ENCODE measurements around the gene CNTN5. TPM values are rescaled to one million over a fixed set of nuclear protein-coding genes. Genes with fewer than 3 reads are reported as not detected.

Gene CNTN5
- total and polyA plus RNA-seq, 10 of the 15 experiments (the other 5 are each of a cell fraction or from before 2014, with no cell fraction given) = 0.01 TPM; not detected in 9

DNA sequence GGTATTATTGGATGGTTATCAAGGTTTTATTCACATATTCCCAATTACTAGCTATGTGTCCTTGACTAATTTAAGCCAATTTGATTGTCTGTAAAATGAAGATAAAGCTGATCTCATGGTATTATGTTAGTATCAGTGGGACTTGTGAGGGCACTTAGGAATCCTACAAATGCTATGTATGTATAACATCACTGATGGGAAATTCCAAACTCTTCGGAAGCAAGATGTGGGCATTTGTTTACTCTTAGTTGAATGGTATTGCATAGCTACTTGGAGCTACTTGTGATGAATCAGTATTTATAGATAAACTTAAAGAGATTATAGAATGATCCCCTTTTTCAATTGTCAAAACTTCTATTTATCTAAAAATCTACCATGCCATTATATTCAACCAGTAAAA is 239.9 kb downstream of the CNTN5 start:
- TF ChIP-seq TARDBP (IDR thresholded peaks at IDR 0.05; ENCODE audit: borderline replicate concordance) (no peak), CBFB (IDR thresholded peaks at IDR 0.05; ENCODE audit: low read depth) (no peak), CHD2 (IDR thresholded peaks at IDR 0.05; ENCODE audit: borderline replicate concordance, low read depth, low read length) (no peak), ZSCAN29 (IDR thresholded peaks at IDR 0.05) (no peak), ETV6 (conservative IDR thresholded peaks at IDR 0.05 in 1 of 2, IDR thresholded peaks at IDR 0.05 in 1 of 2; ENCODE audit: borderline replicate concordance in 1 of 2, low read depth in 1 of 2) (no peak), SREBF1 (IDR thresholded peaks at IDR 0.05; ENCODE audit: low read length) (no peak), KLF5 (IDR thresholded peaks at IDR 0.05; ENCODE audit: partially characterized antibody) (no peak), MTA3 (IDR thresholded peaks at IDR 0.05; ENCODE audit: borderline replicate concordance, low read length) (no peak), TCF12 (IDR thresholded peaks at IDR 0.05; ENCODE audit: low read depth, low read length) (no peak), TCF7 (IDR thresholded peaks at IDR 0.05; ENCODE audit: borderline replicate concordance) (no peak), RAD51 (IDR thresholded peaks at IDR 0.05) (no peak)
- TF ChIP-seq, protein P1, sequence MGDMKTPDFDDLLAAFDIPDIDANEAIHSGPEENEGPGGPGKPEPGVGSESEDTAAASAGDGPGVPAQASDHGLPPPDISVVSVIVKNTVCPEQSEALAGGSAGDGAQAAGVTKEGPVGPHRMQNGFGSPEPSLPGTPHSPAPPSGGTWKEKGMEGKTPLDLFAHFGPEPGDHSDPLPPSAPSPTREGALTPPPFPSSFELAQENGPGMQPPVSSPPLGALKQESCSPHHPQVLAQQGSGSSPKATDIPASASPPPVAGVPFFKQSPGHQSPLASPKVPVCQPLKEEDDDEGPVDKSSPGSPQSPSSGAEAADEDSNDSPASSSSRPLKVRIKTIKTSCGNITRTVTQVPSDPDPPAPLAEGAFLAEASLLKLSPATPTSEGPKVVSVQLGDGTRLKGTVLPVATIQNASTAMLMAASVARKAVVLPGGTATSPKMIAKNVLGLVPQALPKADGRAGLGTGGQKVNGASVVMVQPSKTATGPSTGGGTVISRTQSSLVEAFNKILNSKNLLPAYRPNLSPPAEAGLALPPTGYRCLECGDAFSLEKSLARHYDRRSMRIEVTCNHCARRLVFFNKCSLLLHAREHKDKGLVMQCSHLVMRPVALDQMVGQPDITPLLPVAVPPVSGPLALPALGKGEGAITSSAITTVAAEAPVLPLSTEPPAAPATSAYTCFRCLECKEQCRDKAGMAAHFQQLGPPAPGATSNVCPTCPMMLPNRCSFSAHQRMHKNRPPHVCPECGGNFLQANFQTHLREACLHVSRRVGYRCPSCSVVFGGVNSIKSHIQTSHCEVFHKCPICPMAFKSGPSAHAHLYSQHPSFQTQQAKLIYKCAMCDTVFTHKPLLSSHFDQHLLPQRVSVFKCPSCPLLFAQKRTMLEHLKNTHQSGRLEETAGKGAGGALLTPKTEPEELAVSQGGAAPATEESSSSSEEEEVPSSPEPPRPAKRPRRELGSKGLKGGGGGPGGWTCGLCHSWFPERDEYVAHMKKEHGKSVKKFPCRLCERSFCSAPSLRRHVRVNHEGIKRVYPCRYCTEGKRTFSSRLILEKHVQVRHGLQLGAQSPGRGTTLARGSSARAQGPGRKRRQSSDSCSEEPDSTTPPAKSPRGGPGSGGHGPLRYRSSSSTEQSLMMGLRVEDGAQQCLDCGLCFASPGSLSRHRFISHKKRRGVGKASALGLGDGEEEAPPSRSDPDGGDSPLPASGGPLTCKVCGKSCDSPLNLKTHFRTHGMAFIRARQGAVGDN (IDR thresholded peaks at IDR 0.05) = no peak
- TF ChIP-seq, protein P2, sequence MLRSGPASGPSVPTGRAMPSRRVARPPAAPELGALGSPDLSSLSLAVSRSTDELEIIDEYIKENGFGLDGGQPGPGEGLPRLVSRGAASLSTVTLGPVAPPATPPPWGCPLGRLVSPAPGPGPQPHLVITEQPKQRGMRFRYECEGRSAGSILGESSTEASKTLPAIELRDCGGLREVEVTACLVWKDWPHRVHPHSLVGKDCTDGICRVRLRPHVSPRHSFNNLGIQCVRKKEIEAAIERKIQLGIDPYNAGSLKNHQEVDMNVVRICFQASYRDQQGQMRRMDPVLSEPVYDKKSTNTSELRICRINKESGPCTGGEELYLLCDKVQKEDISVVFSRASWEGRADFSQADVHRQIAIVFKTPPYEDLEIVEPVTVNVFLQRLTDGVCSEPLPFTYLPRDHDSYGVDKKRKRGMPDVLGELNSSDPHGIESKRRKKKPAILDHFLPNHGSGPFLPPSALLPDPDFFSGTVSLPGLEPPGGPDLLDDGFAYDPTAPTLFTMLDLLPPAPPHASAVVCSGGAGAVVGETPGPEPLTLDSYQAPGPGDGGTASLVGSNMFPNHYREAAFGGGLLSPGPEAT (IDR thresholded peaks at IDR 0.05; ENCODE audit: low read depth) = no peak
- TF ChIP-seq, protein P3, sequence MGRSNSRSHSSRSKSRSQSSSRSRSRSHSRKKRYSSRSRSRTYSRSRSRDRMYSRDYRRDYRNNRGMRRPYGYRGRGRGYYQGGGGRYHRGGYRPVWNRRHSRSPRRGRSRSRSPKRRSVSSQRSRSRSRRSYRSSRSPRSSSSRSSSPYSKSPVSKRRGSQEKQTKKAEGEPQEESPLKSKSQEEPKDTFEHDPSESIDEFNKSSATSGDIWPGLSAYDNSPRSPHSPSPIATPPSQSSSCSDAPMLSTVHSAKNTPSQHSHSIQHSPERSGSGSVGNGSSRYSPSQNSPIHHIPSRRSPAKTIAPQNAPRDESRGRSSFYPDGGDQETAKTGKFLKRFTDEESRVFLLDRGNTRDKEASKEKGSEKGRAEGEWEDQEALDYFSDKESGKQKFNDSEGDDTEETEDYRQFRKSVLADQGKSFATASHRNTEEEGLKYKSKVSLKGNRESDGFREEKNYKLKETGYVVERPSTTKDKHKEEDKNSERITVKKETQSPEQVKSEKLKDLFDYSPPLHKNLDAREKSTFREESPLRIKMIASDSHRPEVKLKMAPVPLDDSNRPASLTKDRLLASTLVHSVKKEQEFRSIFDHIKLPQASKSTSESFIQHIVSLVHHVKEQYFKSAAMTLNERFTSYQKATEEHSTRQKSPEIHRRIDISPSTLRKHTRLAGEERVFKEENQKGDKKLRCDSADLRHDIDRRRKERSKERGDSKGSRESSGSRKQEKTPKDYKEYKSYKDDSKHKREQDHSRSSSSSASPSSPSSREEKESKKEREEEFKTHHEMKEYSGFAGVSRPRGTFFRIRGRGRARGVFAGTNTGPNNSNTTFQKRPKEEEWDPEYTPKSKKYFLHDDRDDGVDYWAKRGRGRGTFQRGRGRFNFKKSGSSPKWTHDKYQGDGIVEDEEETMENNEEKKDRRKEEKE (IDR thresholded peaks at IDR 0.05) = no peak
- no peaks in the 10 kb centered on the region for H3K36me3 ChIP-seq (ENCODE audit: control insufficient read depth in 2 of 2, insufficient read depth in 2 of 2, low read length in 1 of 2)
- no peak overlapping the region for H3K4me2 ChIP-seq (ENCODE audit: control insufficient read depth, insufficient read depth)
- no peak overlapping the region for H3K9ac ChIP-seq (ENCODE audit: control insufficient read depth, insufficient read depth, low read length)
- ATAC-seq (no peak), DNase-seq (ENCODE audit: low read depth, low spot score) (no peak), FAIRE-seq (no peak)
- no peak overlapping the region for H2AFZ ChIP-seq (ENCODE audit: control insufficient read depth, low read depth, low read length)
- H3K27ac ChIP-seq (ENCODE audit: control insufficient read depth, insufficient read depth) = no peak overlapping the region
- no peaks in the 10 kb centered on the region for H3K4me1 ChIP-seq (ENCODE audit: control insufficient read depth, insufficient read depth, low read length)
- no peaks in the 10 kb centered on the region for H3K9me3 ChIP-seq (replicated peaks; ENCODE audit: control insufficient read depth, insufficient read depth, low read length)
- CTCF ChIA-PET = no interaction called here
- POLR2A ChIA-PET = no interaction called here
- RAD21 ChIA-PET (ENCODE audit: unreplicated experiment) = no interaction called here
- in situ Hi-C loops (cut with MboI) = no loop called here
- intact Hi-C loops (cut with micrococcal nuclease; ENCODE audit: unreplicated experiment) = no loop called here
- H3K27me3 ChIP-seq (replicated peaks in 1 of 2; ENCODE audit: control insufficient read depth in 2 of 2, insufficient read depth in 2 of 2, low read length in 1 of 2) = no peaks in the 10 kb centered on the region
- no peak overlapping the region for H3K4me3 ChIP-seq
- SMC1A ChIA-PET (ENCODE audit: uncharacterized antibody, unreplicated experiment) = interaction anchor here (0.8 kb wide), 1 partner anchor 478 kb away, joined by 3 read pairs; no protein-coding TSS in a partner anchor
- no peaks in the 10 kb centered on the region for H4K20me1 ChIP-seq (ENCODE audit: control insufficient read depth, insufficient read depth)
- no peaks in the 10 kb centered on the region for H3K79me2 ChIP-seq (ENCODE audit: control insufficient read depth, insufficient read depth, low read length)
- WGBS (ENCODE audit: insufficient coverage, insufficient replicate concordance, low lambda C conversion rate, missing lambda C conversion rate) = 31% methylated on average over 1 of the region's 1 CpG
- BruUV-seq (replicated peaks) = no TSS peak
